Heart right ventricle (tissue), 16 donors: ENCODE results near the gene TAPT1. TPM values are rescaled to one million over a fixed set of nuclear protein-coding genes. Genes with fewer than 3 reads are reported as not detected.

Source experiments
- ATAC-seq, 8 donors: fragments of 200-7000 bp; cut with Tn5 transposase; one replicate each; pipeline ENCODE4 v1.9.1; 2020; ENCODE audit warnings: mild to moderate bottlenecking in 8 of 8, moderate library complexity in 8 of 8, moderate number of reproducible peaks in 1 of 8
- DNase-seq, 2 donors: peaks; one replicate each; pipeline ENCODE4 v3.0.0-alpha.2; 2020
- H3K27ac ChIP-seq, 10 donors: fragments of 200-600 bp; sonication (generic) in 2 of 10; one replicate each; pipeline versions ENCODE4 v1.5.0 to v1.8.0; 2020 to 2022; ENCODE audit warnings: mild to moderate bottlenecking in 3 of 10
- H3K27me3 ChIP-seq, 7 donors: fragments of 200-600 bp; one replicate each; pipeline ENCODE4 v1.8.0; 2021 to 2022; ENCODE audit warnings: mild to moderate bottlenecking in 2 of 7
- H3K36me3 ChIP-seq, 9 donors: fragments of 200-600 bp; sonication (generic) in 1 of 9; one replicate each; pipeline versions ENCODE4 v1.5.0 to v1.8.0; 2020 to 2022; ENCODE audit warnings: mild to moderate bottlenecking in 2 of 9
- H3K4me1 ChIP-seq, 9 donors: fragments of 200-600 bp; sonication (generic) in 1 of 9; one replicate each; pipeline versions ENCODE4 v1.5.0 to v1.8.0; 2020 to 2022; ENCODE audit warnings: mild to moderate bottlenecking in 4 of 9
- H3K4me3 ChIP-seq, 10 donors: fragments of 200-600 bp; sonication (generic) in 2 of 10; one replicate each; pipeline versions ENCODE4 v1.5.0 to v1.8.0; 2020 to 2022; ENCODE audit warnings: mild to moderate bottlenecking in 7 of 10, moderate library complexity in 2 of 10
- H3K9me3 ChIP-seq, 11 donors: fragments of 200-600 bp in 10 of 11; sonication (generic) in 2 of 11; one replicate each; pipeline versions ENCODE4 v1.5.0 to v1.8.0; 2013 to 2022; ENCODE audit warnings: mild to moderate bottlenecking in 2 of 11, control low read depth in 1 of 11, moderate library complexity in 1 of 11
- WGBS, 2 donors: extraction: QIAGEN DNeasy Blood & Tissue Kit; methylation state at CpG; one replicate each; pipeline ENCODE4 v1.1.7; 2013; ENCODE audit warnings: inconsistent platforms in 1 of 2; 5-methylcytosine and 5-hydroxymethylcytosine counted together
- intact Hi-C, 10 donors: fragments of 100-400 bp; cut with DNase I; formaldehyde crosslinking; loops; one replicate each; pipeline versions ENCODE4 v1.11.1 to v1.14.2; 2022
- polyA plus RNA-seq, 2 donors: library from polyadenylated mRNA; stranded (reverse); fragments of 200-250 nt; gene quantifications; one replicate each; pipeline ENCODE4 v1.2.3, GENCODE V29; 2013
- total RNA-seq, 10 donors: library from RNA; stranded (reverse); fragmentation: NEBNext Ultra II Directional in 3 of 10; extraction: Animal tissue kit (Norgen Biotek cat#: 25700) in 3 of 10; gene quantifications; one replicate each; pipeline versions ENCODE4 v1.2.1 to v1.2.4, GENCODE V29; 2021 to 2023
- TF ChIP-seq, protein P1 (sequence below), 9 donors: fragments of 200-600 bp; sonication (generic) in 2 of 9; IDR thresholded peaks; one replicate each; pipeline versions ENCODE4 v1.5.0 to v1.8.0; 2021 to 2022; ENCODE audit warnings: antibody characterized with exemption in 9 of 9, mild to moderate bottlenecking in 5 of 9, moderate library complexity in 1 of 9
- donor health status: Arrhythmogenic right ventricular cardiomyopathy.
- donor health status: ischemic (EF 13 %, LVEDD 7.1; RV severe dilation, severe dysfunction).
- donor health status: healthy with polysubstance abuse.
- donor health status: DM: no; HTN: yes; CAD: no.
- donor health status: DM: no; HTN: no; CAD: no.
- donor health status: ischemic (EF 25% LVEDD 6.9; RV normal size, moderate dysfunction).
- donor health status: ischemic (EF 25% LVEDD 5.7; RV mildly dilated, moderate dysfunction).
- donor health status: healthy.
- donor health status: DM: yes; HTN: yes; CAD: no.
- donor health status: Ischemic cardiomyopathy.
- donor health status: ischemic (EF 35%, LVEDD 5.7; RV mildly dilated, moderate dysfunction).
- donor health status: nonischemic (EF 11% LVEDD 7.7; RV severe dilation, severe dysfunction).
- donor health status: DM: yes; HTN: yes; CAD: no.
- donor health status: PGD.
- donor health status: ischemic (EF 29% LVEDD 5.4; RV normal size, mild dysfunction).
- donor health status: nonischemic (EF 23%, LVEDD 6.1; RV moderate dilation, normal function).

TAPT1 gene
- total and polyA plus RNA-seq, 12 donors, result 14.3 to 44.8 (median 35.6) TPM

DNA sequence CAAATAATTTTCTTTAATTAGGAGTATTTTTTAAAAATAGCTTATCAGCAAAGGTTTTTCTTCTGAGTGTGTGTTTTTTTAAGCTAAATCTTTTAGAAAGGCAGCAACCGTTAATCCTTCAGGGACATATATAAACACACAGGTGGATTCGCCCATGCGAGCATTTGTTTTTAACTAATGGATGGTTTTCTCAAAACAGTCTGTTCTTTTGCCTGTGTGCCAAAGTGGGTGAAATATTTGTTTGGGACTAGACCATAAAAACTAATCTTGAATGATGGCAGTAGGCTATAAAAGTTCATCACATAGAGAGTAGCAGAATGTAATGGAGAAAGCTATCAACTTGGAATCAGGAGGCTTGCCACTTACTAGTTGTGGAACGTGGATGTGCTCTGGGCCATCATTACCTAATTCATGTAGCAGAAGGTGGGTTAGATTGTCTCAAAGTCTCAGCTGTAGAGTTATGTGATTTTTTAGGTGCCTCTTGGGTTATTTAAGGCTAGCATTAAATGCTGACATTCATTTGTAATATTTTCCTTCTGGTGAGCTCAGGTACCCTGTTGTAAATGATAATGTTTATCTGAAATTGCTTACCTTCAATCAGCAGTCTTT, 7.4 kb upstream of the TAPT1 start:
- 96 to 98% methylated on average over 4 of the region's 4 CpGs for WGBS, 2 donors
- no peak for ATAC-seq
- intact Hi-C loops, result no loop called here
- Histone ChIP-seq H3K9me3 (no peaks in the 10 kb centered on the region), H3K27ac (no peak overlapping the region), H3K4me1 (peaks cover 4 to 39% (median 30%) of the 10 kb centered on the region in 9 donors), H3K27me3 (no peaks in the 10 kb centered on the region), H3K4me3 (no peak overlapping the region), H3K36me3 (no peaks in the 10 kb centered on the region)
- TF ChIP-seq, protein P1, sequence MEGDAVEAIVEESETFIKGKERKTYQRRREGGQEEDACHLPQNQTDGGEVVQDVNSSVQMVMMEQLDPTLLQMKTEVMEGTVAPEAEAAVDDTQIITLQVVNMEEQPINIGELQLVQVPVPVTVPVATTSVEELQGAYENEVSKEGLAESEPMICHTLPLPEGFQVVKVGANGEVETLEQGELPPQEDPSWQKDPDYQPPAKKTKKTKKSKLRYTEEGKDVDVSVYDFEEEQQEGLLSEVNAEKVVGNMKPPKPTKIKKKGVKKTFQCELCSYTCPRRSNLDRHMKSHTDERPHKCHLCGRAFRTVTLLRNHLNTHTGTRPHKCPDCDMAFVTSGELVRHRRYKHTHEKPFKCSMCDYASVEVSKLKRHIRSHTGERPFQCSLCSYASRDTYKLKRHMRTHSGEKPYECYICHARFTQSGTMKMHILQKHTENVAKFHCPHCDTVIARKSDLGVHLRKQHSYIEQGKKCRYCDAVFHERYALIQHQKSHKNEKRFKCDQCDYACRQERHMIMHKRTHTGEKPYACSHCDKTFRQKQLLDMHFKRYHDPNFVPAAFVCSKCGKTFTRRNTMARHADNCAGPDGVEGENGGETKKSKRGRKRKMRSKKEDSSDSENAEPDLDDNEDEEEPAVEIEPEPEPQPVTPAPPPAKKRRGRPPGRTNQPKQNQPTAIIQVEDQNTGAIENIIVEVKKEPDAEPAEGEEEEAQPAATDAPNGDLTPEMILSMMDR (IDR thresholded peaks at IDR 0.05), result no peak
- no peak for DNase-seq

DNA sequence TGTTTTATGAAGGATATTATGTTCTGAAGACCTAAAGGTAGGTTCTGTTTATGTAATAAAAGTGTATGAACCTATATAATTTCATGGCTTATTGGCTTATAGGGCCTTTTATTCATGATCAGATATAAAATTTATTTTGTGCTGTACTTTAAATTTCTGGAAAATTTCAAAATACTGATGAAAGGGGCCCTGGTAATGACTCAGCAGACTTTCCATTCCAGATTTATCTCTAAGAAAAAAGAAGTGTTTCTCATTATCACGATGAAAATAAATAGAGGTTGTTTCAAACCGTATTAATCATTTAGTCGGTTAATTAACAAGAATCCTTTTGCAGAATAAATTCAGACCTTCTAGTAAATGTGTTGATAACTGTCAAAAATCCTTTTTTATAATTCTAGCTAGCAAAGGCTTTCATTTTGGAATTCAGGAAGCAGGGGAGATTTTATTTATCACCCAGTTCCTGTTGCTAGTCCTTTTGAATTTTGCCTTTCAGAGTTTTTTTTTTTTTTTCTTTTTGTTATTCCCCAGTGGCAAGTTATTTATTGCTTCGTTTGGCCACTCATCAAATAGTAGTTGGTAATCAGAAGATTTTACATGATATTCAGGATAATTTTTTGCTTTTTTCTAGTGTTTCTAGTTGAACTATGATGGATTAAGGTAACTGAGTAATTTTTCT, 5.4 kb upstream of the TAPT1 start:
- ATAC-seq (no peak), DNase-seq (no peak)
- Histone ChIP-seq H3K27me3 (no peaks in the 10 kb centered on the region), H3K4me1 (peaks cover 4 to 51% (median 40%) of the 10 kb centered on the region in 9 donors), H3K27ac (peak overlapping the region in 8 of 10 donors; percentile 16 to 90 (median 50)), H3K9me3 (no peaks in the 10 kb centered on the region), H3K4me3 (peak overlapping the region in 6 of 10 donors; percentile 1 to 25 (median 18)), H3K36me3 (no peaks in the 10 kb centered on the region)
- WGBS, 2 donors, result 29 to 51% methylated on average over 4 of the region's 4 CpGs
- TF ChIP-seq, protein P1 (IDR thresholded peaks at IDR 0.05), result no peak
- intact Hi-C loops, result no loop called here

DNA sequence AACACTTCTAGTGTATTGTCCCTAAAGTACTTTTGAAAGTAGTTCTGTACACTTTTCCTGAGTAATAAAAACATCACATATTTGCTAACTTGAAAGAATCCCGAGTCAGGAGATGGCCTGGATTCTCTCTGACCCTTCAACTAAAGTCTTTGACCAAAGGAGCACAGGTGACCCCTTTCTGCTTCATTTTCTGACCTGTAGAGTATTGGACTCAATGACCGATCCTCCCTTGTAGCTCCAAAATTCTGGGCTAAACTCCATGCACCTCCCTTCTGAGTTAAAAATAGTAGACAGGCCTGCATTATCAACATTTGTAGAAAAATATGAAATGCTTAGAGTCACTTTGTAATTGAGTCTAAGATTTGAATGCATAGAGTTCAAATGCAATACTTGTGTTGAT, 4.0 kb upstream of the TAPT1 start:
- H3K4me1 ChIP-seq, result peaks cover 4 to 53% (median 43%) of the 10 kb centered on the region in 9 donors
- no peaks in the 10 kb centered on the region for H3K9me3 ChIP-seq
- H3K27me3 ChIP-seq, result no peaks in the 10 kb centered on the region
- no peaks in the 10 kb centered on the region for H3K36me3 ChIP-seq
- peak overlapping the region in 8 of 10 donors; percentile 3 to 90 (median 30) for H3K27ac ChIP-seq
- TF ChIP-seq, protein P1 (IDR thresholded peaks at IDR 0.05), result no peak
- 61 to 65% methylated on average over 2 of the region's 2 CpGs for WGBS, 2 donors
- H3K4me3 ChIP-seq, result no peak overlapping the region
- DNase-seq, result no peak
- intact Hi-C loops, result no loop called here
- no peak for ATAC-seq

DNA sequence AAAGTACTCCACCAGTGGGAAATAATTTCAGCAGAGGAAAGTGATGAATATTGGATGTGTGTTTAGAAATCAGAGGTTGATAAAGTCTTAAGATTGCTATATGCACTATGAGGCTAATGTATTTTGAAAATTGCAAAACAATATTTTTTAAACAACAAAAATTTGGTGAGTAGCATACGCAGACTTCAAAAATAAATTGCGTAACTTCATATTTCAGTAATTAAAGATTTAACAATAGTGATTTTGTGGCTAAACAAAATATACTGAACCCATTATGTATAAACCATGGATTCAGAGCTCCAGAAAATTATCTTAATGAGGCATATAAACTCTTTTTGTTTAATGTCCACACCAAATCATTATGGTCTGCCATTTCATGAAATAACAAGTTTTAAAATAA, 3.3 kb upstream of the TAPT1 start:
- Histone ChIP-seq H3K27ac (peak overlapping the region in 3 of 10 donors; percentile 38 to 90 (median 73)), H3K27me3 (no peaks in the 10 kb centered on the region), H3K4me3 (no peak overlapping the region), H3K9me3 (no peaks in the 10 kb centered on the region), H3K36me3 (no peaks in the 10 kb centered on the region), H3K4me1 (peaks cover 4 to 60% (median 50%) of the 10 kb centered on the region in 9 donors)
- DNase-seq, result no peak
- intact Hi-C loops, result no loop called here
- WGBS, 2 donors, result 96 to 100% methylated on average over 2 of the region's 2 CpGs
- no peak for ATAC-seq
- TF ChIP-seq, protein P1 (IDR thresholded peaks at IDR 0.05), result no peak
